ENCODE results near the gene ITGB4.

Gene ITGB4

GRCh38 chr17:75720656-75721462 is at the start of gene ITGB4:
Gene ITGB4, plus strand, starts transcription at chr17:75721459. Its CDS starts 3,245 bp downstream, at chr17:75724704.
- in situ Hi-C loops (cut with MboI; ENCODE audit: low sequenced_read_pairs), result no loop called here

GRCh38 chr17:75672011-75672410 is 49.2 kb upstream of the ITGB4 start:
- in situ Hi-C loops (cut with MboI; ENCODE audit: low sequenced_read_pairs), result no loop called here

- in situ Hi-C loops (cut with MboI; ENCODE audit: low sequenced_read_pairs), result no loop called here
Measured at GRCh38 chr17:75673487-75673886, 47.8 kb upstream of the ITGB4 start.

GRCh38 chr17:75676461-75676860 is 44.8 kb upstream of the ITGB4 start:
- in situ Hi-C loops (cut with MboI; ENCODE audit: low sequenced_read_pairs), result no loop called here

- in situ Hi-C loops (cut with MboI; ENCODE audit: low sequenced_read_pairs), result no loop called here
Measured at GRCh38 chr17:75679706-75680211, 41.5 kb upstream of the ITGB4 start.

GRCh38 chr17:75680431-75680830 is 40.8 kb upstream of the ITGB4 start:
- in situ Hi-C loops (cut with MboI; ENCODE audit: low sequenced_read_pairs), result no loop called here

GRCh38 chr17:75681289-75681688 is 40.0 kb upstream of the ITGB4 start:
- in situ Hi-C loops (cut with MboI; ENCODE audit: low sequenced_read_pairs), result no loop called here

GRCh38 chr17:75683583-75683982 is 37.7 kb upstream of the ITGB4 start:
- in situ Hi-C loops (cut with MboI; ENCODE audit: low sequenced_read_pairs), result no loop called here

- in situ Hi-C loops (cut with MboI; ENCODE audit: low sequenced_read_pairs), result no loop called here
Measured at GRCh38 chr17:75684249-75684648, 37.0 kb upstream of the ITGB4 start.

- in situ Hi-C loops (cut with MboI; ENCODE audit: low sequenced_read_pairs), result no loop called here
Measured at GRCh38 chr17:75684924-75685323, 36.3 kb upstream of the ITGB4 start.

- in situ Hi-C loops (cut with MboI; ENCODE audit: low sequenced_read_pairs), result no loop called here
Measured at GRCh38 chr17:75685499-75685898, 35.8 kb upstream of the ITGB4 start.

- in situ Hi-C loops (cut with MboI; ENCODE audit: low sequenced_read_pairs), result no loop called here
Measured at GRCh38 chr17:75688209-75688825, 32.9 kb upstream of the ITGB4 start.

- in situ Hi-C loops (cut with MboI; ENCODE audit: low sequenced_read_pairs), result no loop called here
Measured at GRCh38 chr17:75689441-75689873, 31.8 kb upstream of the ITGB4 start.

GRCh38 chr17:75691371-75691791 is 29.9 kb upstream of the ITGB4 start:
- in situ Hi-C loops (cut with MboI; ENCODE audit: low sequenced_read_pairs), result no loop called here

- in situ Hi-C loops (cut with MboI; ENCODE audit: low sequenced_read_pairs), result no loop called here
Measured at GRCh38 chr17:75691801-75692626, 29.2 kb upstream of the ITGB4 start.

- in situ Hi-C loops (cut with MboI; ENCODE audit: low sequenced_read_pairs), result no loop called here
Measured at GRCh38 chr17:75692976-75693375, 28.3 kb upstream of the ITGB4 start.

- in situ Hi-C loops (cut with MboI; ENCODE audit: low sequenced_read_pairs), result no loop called here
Measured at GRCh38 chr17:75693500-75694481, 27.5 kb upstream of the ITGB4 start.

GRCh38 chr17:75694536-75694935 is 26.7 kb upstream of the ITGB4 start:
- in situ Hi-C loops (cut with MboI; ENCODE audit: low sequenced_read_pairs), result no loop called here

- in situ Hi-C loops (cut with MboI; ENCODE audit: low sequenced_read_pairs), result no loop called here
Measured at GRCh38 chr17:75695141-75695829, 26.0 kb upstream of the ITGB4 start.
